Posterior cingulate gyrus (tissue), 11 donors: ENCODE results near the gene SLC9A2.

Experiments used
- DNase-seq, 10 donors: peaks; one replicate each; pipeline versions ENCODE4 v3.0.0 to v3.0.0-alpha.2; 2020 to 2021; ENCODE audit warnings: mixed read lengths in 3 of 10
- intact Hi-C: fragments of 100-400 bp; cut with DNase I; formaldehyde crosslinking; loops from one replicate; pipeline ENCODE4 v1.15.1; 2023

Gene SLC9A2, protein sequence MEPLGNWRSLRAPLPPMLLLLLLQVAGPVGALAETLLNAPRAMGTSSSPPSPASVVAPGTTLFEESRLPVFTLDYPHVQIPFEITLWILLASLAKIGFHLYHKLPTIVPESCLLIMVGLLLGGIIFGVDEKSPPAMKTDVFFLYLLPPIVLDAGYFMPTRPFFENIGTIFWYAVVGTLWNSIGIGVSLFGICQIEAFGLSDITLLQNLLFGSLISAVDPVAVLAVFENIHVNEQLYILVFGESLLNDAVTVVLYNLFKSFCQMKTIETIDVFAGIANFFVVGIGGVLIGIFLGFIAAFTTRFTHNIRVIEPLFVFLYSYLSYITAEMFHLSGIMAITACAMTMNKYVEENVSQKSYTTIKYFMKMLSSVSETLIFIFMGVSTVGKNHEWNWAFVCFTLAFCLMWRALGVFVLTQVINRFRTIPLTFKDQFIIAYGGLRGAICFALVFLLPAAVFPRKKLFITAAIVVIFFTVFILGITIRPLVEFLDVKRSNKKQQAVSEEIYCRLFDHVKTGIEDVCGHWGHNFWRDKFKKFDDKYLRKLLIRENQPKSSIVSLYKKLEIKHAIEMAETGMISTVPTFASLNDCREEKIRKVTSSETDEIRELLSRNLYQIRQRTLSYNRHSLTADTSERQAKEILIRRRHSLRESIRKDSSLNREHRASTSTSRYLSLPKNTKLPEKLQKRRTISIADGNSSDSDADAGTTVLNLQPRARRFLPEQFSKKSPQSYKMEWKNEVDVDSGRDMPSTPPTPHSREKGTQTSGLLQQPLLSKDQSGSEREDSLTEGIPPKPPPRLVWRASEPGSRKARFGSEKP

DNA sequence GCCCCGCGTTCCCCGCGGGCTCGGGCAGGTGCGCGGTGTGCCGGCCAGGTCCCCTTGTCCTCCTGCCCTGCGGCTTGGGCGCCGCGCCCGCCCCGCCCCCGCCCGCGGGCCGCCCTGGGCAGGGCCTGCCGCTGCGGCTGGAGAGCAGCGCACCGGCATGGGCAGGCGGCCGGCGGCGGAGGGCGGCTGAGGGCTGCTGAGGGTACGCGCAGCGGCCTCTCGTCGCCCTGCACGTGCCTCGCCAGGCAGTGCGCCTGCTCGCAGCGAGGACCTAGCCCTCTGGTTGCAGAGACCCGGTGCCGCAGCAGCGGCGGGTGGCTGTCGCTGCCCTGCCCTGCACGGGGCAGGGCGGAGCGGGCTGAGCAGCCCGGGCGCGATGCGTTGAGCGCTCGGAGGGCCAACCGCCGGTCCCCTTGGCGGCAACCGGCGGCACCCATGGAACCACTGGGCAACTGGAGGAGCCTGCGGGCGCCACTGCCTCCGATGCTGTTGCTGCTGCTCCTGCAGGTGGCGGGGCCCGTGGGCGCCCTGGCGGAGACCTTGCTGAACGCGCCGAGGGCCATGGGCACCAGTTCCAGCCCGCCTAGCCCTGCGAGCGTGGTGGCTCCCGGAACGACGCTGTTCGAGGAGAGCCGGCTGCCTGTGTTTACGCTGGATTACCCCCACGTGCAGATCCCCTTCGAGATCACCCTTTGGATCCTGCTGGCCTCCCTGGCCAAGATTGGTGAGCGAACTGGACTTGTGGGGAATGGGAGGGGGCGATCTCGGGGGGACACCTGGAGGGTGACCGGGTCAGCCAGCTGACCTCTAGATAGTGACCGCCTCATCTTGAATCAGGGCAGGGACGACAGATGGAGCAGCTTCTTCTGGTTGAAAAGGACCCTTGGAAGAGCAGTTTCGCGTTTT lies at the start of gene SLC9A2:
SLC9A2 (plus strand) TSS at position 140 of the 906 bp plus-strand sequence; CDS start at position 436, 296 bp downstream.
- DNase-seq: peak in 1 of 10 donors; percentile 76
- intact Hi-C loops: loop anchor here (5.0 to 10.0 kb wide), 2 partner anchors 95 to 147 kb away; partner anchors contain the start of gene SLC9A4

DNA sequence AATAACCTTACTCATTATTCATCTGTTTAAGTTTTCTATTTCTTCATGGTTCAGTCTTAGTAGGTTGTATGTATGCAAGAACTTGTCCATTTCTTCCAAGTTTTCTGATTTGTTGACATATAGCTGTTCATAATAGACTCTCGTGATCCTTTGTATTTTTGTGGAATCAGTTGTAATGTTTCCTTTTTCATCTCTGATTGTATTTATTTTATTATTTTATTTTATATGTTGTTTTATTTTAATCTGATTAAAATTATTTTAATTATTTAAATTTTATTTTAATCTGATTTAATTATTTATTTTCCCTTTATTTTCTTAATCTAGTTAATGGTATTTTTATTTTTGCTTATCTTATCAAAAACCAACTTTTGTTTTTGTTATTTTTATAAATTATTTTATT lies 43.5 kb upstream of the SLC9A2 start:
- intact Hi-C loops: no loop called here
- no peak for DNase-seq

DNA sequence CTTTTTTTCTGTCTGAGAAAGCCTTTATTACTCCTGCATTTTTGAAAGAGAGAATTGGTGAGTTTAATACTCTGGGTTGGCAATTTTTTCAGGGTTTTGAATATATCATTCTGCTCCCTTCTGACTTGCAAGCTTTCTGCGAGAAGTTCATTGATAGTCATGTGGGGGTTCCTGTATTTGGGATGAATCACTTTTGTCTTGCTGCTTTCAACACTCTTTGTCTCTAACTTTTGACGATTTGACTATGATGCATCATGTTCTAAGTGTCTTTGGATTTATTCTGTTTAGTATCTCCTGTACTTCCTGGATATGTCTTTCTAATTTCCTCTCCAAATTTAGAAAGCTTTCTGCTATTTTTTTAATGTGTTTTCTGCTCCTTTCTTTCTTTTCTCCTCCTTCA lies 41.0 kb upstream of the SLC9A2 start:
- no peak for DNase-seq
- intact Hi-C loops: no loop called here

DNA sequence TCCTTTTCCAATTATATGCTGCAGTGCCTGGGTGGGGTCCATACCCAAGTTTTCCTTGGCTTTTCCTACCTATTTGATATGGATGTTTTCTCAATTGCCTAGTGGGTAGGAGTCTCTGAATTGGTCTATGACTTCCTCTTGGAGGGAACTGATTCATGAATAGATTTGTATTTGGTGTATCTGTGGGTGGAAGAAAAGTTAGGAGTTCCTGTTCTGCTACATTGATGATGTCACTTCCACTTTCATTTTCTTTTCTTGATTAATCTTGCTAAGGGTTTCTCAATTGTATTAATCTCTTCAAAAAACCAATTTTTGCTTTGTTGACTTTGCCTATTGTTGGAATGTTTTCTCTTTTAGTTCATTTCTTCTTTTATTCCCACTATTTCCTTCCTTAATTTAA lies 37.4 kb upstream of the SLC9A2 start:
- intact Hi-C loops: no loop called here
- DNase-seq: no peak

DNA sequence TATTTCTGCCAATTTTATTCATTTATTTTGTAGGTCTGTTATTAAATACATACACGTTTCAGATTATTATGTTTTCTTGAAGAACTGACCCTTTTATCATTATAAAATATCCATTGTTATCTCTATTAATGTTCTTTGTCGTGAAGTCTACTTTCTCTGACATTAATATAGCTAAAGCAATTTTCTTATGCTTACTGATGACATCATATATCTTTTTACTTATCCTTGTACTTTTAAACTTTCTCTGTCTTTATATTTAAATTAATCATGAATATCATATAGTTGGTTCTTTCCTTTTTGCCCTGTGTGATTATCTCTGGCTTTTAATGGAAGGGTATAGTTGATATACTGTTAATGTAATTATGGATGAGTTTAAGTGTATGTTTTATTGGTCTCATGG lies 36.5 kb upstream of the SLC9A2 start:
- DNase-seq: no peak
- intact Hi-C loops: no loop called here

DNA sequence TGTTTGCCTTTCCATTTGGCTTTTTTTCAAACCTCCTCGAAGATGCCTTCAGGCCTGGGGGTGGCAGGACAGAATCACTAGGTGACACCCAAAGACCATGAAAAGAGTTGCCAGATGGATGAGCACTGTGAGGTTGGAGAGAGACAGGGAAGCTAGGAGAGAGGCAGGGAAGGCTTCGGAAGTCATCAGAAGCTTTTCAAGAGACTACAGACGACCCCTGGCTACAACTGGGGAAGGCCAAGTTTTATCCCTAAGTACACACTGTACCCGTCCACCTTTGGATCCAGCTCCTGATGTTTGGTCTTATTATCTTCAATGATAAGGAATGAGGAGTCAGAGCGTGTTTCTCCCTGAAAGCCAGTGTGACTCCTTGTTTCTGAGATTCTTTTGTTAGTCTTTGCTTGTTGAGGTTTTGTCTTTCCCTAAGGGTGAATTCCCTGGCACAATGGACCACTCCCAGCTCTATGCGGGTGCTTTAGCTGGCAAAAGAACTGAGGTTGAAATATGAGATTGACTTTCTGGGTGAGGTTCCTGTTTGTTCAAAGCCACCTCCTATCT lies 33.4 kb upstream of the SLC9A2 start:
- intact Hi-C loops: no loop called here
- no peak for DNase-seq

DNA sequence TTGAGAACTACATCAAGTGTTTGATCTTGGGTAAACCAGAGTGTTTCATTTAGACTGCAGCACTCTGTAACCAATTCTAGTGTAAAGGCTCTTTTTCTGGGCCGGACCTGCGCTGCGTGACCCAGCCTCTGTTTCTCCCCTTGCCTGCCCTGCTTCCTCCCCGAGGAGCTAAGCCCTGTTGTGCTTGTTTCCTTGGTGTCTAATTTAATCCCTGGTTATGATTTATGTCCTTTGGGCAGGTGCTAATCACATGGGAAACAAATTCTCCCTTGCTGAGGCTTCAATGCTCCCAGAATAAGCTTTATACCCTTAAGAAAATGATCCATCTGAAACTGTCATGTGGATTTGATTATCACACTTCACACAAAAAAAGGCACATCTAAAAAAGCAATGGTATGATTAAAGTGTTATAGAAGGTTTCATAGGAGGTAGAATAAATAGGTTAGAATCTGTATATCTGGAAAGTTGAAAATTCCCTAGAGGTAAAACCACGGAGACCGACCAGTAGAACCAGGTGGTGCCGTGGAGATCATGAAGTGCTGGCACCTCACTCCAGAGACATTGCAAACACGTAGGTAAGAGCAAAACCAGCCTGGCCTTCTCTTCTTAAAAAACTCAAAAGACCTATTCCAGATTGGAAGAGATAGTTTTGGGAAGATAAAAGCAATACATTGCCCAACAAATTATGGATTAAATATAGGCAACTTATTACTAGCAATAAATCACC lies 31.0 kb upstream of the SLC9A2 start:
- intact Hi-C loops: no loop called here
- peak in 1 of 10 donors; percentile 21 for DNase-seq

DNA sequence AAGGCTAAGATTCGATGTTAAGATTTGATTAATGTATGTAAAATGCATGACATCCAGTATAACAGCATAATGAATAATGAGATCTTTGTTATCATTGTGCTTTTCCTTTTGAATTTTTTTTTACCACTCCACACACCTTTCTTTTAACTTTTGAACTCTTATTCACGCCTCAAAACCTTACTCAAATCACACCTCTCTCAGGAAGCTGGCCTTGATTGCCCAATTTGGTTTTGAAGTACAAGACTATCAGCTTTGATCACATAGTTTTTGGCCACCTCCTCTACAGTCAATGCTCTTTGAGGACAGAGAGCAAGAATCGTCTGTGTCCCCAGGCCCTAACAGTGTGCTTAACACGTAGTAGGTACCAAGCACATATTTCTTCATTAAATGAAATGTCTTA lies 29.9 kb upstream of the SLC9A2 start:
- intact Hi-C loops: no loop called here
- no peak for DNase-seq

DNA sequence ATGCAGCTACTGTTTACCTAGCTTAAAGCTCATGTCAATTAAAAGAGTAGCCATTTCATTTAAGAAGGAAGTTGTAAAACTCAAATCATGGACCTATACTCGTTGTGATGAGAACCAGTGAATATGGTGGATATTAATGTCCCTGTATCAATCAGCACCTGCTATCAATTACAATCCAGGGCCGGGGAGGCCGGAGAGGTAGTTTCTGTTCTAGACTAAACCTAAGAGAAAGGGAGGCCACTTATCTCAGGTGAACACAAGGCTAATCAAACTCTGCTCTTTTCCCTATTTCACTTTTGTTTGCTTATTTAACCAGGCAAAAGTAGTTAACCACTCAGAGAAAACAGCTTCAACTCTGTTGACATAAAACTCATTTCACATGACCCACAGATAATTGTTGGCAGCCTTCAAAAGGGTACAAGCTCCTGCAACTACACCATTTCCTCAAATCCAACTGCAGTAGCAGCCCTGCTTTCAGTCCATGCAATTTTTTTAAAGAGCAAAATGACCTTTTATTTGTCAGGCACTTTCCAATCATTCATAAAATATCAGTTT lies 27.8 kb upstream of the SLC9A2 start:
- DNase-seq: no peak
- intact Hi-C loops: no loop called here

DNA sequence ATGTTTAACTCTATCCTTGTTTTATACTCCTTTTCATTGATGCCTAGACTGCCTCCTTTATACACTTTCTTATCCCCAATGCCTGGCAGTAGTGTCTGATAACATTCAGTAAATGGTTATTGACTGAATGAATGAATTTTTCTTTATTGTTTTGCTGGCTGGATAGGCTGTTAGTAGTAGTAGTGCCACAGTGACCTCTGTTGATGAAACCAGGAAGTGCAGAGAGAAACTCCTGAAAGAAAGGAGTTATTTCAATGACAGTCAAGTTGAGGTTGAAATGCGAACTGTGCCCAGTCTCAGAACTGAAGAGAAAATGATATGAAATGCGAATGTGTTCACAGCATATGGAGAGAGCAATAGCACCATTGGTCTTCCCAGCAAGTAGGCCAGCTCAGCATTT lies 26.8 kb upstream of the SLC9A2 start:
- intact Hi-C loops: no loop called here
- no peak for DNase-seq

DNA sequence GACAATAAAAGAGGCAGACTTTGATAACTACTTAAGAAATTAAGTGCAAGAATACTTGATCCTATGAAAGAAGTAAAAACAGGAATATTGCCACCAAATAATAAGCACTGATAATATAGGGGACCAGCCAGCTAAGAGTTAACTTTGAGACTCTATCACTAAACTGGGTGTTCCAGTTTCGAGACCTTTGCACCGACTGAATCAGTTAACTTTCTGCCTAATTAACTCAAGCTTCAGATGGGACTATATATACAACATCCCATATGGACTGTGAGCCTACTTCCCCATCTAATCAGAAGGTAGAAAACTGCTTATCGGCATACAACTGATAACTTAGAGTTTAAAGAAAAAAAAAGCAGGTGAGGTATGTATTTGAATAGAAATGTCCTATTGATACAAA lies 25.8 kb upstream of the SLC9A2 start:
- no peak for DNase-seq
- intact Hi-C loops: no loop called here

DNA sequence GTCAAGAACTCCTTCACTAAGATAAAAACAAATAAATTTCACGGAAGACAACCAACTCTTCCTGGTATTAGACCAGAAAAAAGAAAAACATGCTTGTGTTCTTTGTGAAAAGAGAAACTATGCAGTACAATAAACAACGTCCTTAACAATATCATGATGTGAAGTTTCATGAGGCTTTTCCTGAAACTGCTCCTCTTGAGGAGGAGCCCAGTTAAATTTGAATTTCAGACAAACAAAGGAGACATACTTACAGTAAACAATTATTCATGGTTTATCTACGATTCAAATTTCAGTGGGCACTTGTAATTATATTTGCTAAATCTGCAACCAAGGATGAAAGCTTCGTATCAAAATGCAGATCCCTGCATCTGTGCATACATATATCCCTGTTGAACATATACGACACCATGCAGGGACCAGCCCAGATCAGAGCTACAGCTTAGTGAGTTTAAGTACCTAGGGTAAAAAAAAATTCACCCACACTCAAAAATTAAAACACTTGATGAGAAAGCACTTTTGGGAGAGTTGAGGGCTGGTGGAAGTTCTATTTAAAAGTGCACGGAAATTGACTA lies 24.8 kb upstream of the SLC9A2 start:
- intact Hi-C loops: no loop called here
- no peak for DNase-seq

DNA sequence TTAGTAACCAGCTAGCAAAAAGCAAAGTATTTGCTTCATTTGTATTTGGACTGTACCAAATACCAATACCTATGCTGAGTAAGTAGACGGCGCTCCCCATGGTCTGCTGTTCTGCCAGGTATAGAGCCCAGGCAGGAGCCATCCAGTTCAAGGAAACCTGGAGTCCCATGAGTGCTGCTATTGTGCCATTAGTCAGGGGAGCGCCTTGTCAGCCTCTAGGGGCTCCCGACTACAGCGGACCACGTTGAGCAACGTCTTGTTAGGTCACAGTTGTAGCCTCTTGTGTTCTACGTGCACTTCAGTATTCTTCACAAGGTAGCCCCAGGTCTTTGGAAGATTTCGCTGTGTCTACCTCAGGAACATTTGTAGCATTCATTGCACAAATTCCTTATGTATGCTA lies 21.6 kb upstream of the SLC9A2 start:
- intact Hi-C loops: no loop called here

DNA sequence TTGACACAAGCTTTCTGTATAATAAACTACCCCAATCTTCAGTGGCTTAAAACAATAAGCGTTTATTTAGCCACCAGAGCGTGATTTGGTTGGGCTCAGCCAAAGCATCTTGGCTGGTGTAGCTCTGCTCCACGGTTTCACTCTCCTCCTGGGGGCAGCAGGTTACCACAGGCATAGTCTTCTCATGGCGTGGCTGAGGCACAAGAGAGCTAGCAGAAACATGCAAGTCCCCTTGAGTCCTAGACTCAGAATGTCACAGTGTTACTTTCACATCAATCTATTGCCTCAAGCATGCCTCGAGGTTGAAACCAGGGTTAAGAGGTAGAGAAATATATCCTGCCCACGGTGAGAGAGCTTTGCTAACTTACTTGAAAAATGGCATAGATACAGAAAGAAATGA lies 19.9 kb upstream of the SLC9A2 start:
- DNase-seq: no peak
- intact Hi-C loops: no loop called here

More for the DNA sequence above, 21.6 kb upstream of the SLC9A2 start:
- DNase-seq: peak in 1 of 10 donors; percentile 24

DNA sequence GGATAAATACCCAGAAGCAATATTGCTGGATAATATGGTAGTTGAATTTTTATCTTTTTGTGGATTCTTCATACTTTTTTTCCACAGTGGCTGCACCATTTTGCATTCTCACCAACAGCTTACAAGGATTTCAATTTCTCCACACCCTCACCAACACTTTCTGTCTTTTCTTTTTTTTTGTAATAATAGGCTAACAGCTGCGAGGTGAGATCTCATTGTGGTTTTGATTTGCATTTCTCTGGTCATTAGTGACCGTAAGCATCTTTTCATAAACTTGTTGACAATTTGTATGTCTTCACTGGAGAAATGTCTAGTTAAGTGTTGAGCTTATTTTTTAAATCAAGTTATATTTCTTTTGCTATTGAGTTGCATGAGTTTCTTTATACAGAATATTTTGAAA lies 17.6 kb upstream of the SLC9A2 start:
- intact Hi-C loops: no loop called here
- DNase-seq: no peak

DNA sequence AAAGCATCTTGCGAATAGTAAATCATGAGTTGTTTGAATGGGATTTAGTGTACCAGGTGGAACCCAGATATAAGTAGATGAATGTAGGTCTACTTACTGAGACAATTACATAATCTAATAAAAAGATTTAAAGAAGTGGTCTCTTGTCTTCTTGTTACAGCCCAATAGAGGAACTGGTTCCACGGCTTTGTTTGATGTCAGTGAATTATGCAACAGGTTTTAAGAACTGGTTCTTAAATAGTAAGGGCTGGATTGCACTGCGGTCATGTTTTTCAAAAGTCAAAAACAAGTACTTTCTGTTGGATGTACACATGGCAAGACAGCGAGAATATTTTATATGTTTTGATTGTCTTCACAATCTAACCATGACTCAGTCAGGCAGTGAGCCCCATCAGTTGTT lies 15.4 kb upstream of the SLC9A2 start:
- intact Hi-C loops: no loop called here
- no peak for DNase-seq

DNA sequence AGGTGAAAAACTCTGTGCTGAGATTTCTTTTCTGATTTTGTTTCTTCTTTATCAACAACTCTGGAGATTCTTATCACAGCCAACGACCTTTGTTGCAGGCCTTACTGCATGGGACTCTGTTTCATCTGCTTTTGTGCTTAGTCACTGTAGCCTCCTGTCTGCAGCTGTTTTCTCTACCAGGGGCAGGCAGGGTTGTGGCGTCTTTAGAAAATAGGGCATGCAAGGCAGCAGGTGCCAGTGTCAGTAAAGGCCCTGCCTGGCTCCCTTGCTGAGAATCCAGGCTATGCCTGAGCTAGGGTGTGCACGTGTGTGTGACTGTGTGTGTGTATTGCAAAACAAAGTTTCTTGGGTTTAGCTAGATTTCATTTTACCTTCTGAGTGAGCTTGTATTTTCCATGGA lies 14.6 kb upstream of the SLC9A2 start:
- intact Hi-C loops: no loop called here
- peak in 1 of 10 donors; percentile 69 for DNase-seq

DNA sequence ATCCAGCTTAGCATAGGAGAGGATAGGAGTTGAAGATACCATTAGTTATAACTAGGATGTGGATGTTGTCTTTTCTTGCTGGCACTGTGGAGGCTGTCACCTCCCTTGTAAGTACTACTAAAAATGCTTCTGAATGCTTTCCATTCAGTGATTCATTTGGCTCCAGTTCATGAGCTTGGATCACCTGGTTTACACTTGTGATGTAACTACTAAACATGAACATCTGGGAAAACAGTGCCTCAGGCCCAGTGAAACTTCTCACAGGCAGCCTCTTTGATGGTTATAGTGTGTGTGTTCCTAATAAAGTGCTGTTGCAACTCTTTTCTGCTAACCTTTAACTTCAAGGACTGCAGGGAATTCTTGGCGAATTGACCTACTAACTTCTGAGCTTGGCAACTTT lies 13.0 kb upstream of the SLC9A2 start:
- intact Hi-C loops: no loop called here
- no peak for DNase-seq
